HepG2 (cell line): ENCODE results near the gene NEU1. TPM values are rescaled to one million over a fixed set of nuclear protein-coding genes. Genes with fewer than 3 reads are reported as not detected.

ENCODE experiments used
- BCL6 ChIP-seq: IDR thresholded peaks from 2 replicates; pipeline ENCODE4 v1.6.1; 2016; ENCODE audit warnings: missing genetic modification reagents, missing compliant biosample characterization
- GTF2F1 ChIP-seq: fragments of 150-350 bp; IDR thresholded peaks from 2 replicates; pipeline ENCODE4 v1.6.1; 2014; ENCODE audit warnings: low read length
- GTF3A ChIP-seq: sonication (generic); formaldehyde crosslinking; conservative IDR thresholded peaks from 2 replicates; pipeline ENCODE4 v1.4.0; 2020; ENCODE audit warnings: mild to moderate bottlenecking, missing genetic modification reagents
- MLX ChIP-seq: IDR thresholded peaks from 2 replicates; pipeline ENCODE4 v1.6.1; 2016
- NBN ChIP-seq: fragments of 450-650 bp; conservative IDR thresholded peaks from 2 replicates; pipeline ENCODE4 v1.6.1; 2017
- NFYC ChIP-seq: IDR thresholded peaks from 2 replicates; pipeline ENCODE4 v1.6.1; 2016; ENCODE audit warnings: missing genetic modification reagents, missing compliant biosample characterization
- POLR2AphosphoS2 ChIP-seq: IDR thresholded peaks from 2 replicates; pipeline ENCODE4 v1.6.1; 2011; ENCODE audit warnings: low read depth, low read length, improper control_type of control experiment
- RFX3 ChIP-seq: IDR thresholded peaks from 2 replicates; pipeline ENCODE4 v1.6.1; 2016; ENCODE audit warnings: missing biosample characterization, missing genetic modification reagents
- SP2 ChIP-seq: sonication (generic); formaldehyde crosslinking; IDR thresholded peaks from 2 replicates; pipeline ENCODE4 v1.5.1; 2020; ENCODE audit warnings: mild to moderate bottlenecking, missing genetic modification reagents
- TBP ChIP-seq: sonication (generic); formaldehyde crosslinking; IDR thresholded peaks from 2 replicates; pipeline ENCODE4 v1.5.0; 2020; ENCODE audit warnings: missing genetic modification reagents
- ZBTB4 ChIP-seq: sonication (generic); formaldehyde crosslinking; IDR thresholded peaks from 2 replicates; pipeline ENCODE4 v1.4.0; 2020; ENCODE audit warnings: missing genetic modification reagents, mild to moderate bottlenecking, borderline replicate concordance
- polyA plus RNA-seq, 8 experiments: library from polyadenylated mRNA; depleted of rRNA in 3 of 8; stranded (reverse) in 7 of 8; unstranded in 1 of 8; fragments of >200 nt; fragmentation: Illumina TruSeq in 4 of 8; extraction: Trizol in 4 of 8; gene quantifications; 2 replicates each; pipeline versions ENCODE4 v1.2.1 to v1.2.3, GENCODE V29; 2011 to 2016; ENCODE audit warnings: low read depth in 4 of 8, missing spikeins in 1 of 8, mixed read lengths in 1 of 8; ENCODE audit not compliant: insufficient read depth in 1 of 8
- total RNA-seq, 5 experiments: library from RNA; depleted of rRNA; stranded (reverse); fragments of >200 nt; fragmentation: Illumina TruSeq; extraction: Trizol; gene quantifications; 2 replicates each; pipeline ENCODE4 v1.2.3, GENCODE V29; 2016; ENCODE audit warnings: low read depth in 1 of 5
- TF ChIP-seq, protein P1 (sequence below): sonication (generic); formaldehyde crosslinking; IDR thresholded peaks from 2 replicates; pipeline ENCODE4 v1.8.0; 2022; ENCODE audit warnings: mild to moderate bottlenecking, missing genetic modification reagents; ENCODE audit not compliant: insufficient replicate concordance
- TF ChIP-seq, protein P2 (sequence below): sonication (generic); formaldehyde crosslinking; IDR thresholded peaks from 2 replicates; pipeline ENCODE4 v1.4.0; 2020; ENCODE audit warnings: missing genetic modification reagents, borderline replicate concordance
- TF ChIP-seq, protein P3 (sequence below): sonication (generic); formaldehyde crosslinking; IDR thresholded peaks from 2 replicates; pipeline ENCODE4 v1.4.0; 2020; ENCODE audit warnings: mild to moderate bottlenecking, missing genetic modification reagents

NEU1 gene
- total and polyA plus RNA-seq, 2 of the 13 experiments (the other 11 are each of a cell fraction or from before 2014, with no cell fraction given): 215 to 297 TPM

- TF ChIP-seq POLR2AphosphoS2 (peak; percentile 84; the same call in 1 of the 2 replicates), GTF3A (peak; percentile 63; the same call in 1 of the 2 replicates), BCL6 (CRISPR knock-in tag) (no peak), RFX3 (CRISPR knock-in tag) (peak; percentile 87), TBP (no peak), SP2 (peak; percentile 87), NBN (no peak), ZBTB4 (peak; percentile 41; the same call in 1 of the 2 replicates), MLX (peak; percentile 64; the same call in 1 of the 2 replicates), NFYC (CRISPR knock-in tag) (peak; percentile 89), GTF2F1 (peak; percentile 79; the same call in 1 of the 2 replicates)
- TF ChIP-seq, protein P1, sequence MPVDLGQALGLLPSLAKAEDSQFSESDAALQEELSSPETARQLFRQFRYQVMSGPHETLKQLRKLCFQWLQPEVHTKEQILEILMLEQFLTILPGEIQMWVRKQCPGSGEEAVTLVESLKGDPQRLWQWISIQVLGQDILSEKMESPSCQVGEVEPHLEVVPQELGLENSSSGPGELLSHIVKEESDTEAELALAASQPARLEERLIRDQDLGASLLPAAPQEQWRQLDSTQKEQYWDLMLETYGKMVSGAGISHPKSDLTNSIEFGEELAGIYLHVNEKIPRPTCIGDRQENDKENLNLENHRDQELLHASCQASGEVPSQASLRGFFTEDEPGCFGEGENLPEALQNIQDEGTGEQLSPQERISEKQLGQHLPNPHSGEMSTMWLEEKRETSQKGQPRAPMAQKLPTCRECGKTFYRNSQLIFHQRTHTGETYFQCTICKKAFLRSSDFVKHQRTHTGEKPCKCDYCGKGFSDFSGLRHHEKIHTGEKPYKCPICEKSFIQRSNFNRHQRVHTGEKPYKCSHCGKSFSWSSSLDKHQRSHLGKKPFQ: peak; percentile 64
- TF ChIP-seq, protein P2, sequence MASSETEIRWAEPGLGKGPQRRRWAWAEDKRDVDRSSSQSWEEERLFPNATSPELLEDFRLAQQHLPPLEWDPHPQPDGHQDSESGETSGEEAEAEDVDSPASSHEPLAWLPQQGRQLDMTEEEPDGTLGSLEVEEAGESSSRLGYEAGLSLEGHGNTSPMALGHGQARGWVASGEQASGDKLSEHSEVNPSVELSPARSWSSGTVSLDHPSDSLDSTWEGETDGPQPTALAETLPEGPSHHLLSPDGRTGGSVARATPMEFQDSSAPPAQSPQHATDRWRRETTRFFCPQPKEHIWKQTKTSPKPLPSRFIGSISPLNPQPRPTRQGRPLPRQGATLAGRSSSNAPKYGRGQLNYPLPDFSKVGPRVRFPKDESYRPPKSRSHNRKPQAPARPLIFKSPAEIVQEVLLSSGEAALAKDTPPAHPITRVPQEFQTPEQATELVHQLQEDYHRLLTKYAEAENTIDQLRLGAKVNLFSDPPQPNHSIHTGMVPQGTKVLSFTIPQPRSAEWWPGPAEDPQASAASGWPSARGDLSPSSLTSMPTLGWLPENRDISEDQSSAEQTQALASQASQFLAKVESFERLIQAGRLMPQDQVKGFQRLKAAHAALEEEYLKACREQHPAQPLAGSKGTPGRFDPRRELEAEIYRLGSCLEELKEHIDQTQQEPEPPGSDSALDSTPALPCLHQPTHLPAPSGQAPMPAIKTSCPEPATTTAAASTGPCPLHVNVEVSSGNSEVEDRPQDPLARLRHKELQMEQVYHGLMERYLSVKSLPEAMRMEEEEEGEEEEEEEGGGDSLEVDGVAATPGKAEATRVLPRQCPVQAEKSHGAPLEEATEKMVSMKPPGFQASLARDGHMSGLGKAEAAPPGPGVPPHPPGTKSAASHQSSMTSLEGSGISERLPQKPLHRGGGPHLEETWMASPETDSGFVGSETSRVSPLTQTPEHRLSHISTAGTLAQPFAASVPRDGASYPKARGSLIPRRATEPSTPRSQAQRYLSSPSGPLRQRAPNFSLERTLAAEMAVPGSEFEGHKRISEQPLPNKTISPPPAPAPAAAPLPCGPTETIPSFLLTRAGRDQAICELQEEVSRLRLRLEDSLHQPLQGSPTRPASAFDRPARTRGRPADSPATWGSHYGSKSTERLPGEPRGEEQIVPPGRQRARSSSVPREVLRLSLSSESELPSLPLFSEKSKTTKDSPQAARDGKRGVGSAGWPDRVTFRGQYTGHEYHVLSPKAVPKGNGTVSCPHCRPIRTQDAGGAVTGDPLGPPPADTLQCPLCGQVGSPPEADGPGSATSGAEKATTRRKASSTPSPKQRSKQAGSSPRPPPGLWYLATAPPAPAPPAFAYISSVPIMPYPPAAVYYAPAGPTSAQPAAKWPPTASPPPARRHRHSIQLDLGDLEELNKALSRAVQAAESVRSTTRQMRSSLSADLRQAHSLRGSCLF (CRISPR knock-in tag): no peak; the same call in 1 of the 2 replicates
- TF ChIP-seq, protein P3, sequence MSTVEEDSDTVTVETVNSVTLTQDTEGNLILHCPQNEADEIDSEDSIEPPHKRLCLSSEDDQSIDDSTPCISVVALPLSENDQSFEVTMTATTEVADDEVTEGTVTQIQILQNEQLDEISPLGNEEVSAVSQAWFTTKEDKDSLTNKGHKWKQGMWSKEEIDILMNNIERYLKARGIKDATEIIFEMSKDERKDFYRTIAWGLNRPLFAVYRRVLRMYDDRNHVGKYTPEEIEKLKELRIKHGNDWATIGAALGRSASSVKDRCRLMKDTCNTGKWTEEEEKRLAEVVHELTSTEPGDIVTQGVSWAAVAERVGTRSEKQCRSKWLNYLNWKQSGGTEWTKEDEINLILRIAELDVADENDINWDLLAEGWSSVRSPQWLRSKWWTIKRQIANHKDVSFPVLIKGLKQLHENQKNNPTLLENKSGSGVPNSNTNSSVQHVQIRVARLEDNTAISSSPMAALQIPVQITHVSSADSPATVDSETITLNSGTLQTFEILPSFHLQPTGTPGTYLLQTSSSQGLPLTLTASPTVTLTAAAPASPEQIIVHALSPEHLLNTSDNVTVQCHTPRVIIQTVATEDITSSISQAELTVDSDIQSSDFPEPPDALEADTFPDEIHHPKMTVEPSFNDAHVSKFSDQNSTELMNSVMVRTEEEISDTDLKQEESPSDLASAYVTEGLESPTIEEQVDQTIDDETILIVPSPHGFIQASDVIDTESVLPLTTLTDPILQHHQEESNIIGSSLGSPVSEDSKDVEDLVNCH (CRISPR knock-in tag): no peak
Measured at GRCh38 chr6:31827286-31828079, 35.1 kb downstream of the NEU1 start, which contains the start of gene HSPA1B (continued).
